ENCODE measurements around the gene FAM118A.

Gene FAM118A

GRCh38 chr22:45336971-45337431 lies 27.3 kb downstream of the FAM118A start:
- TF ChIP-seq CTCF (IDR thresholded peaks at IDR 0.05; ENCODE audit: control insufficient read depth, insufficient read depth, low read depth, low read length, missing control alignments): no peak
- no peak overlapping the region for H3K4me3 ChIP-seq (ENCODE audit: control insufficient read depth, low read depth, low read length)
- DNase-seq (ENCODE audit: low read depth): no peak

GRCh38 chr22:45337536-45337935 lies 27.8 kb downstream of the FAM118A start:
- no peak overlapping the region for H3K4me3 ChIP-seq (ENCODE audit: control insufficient read depth, low read depth, low read length)
- no peak for DNase-seq (ENCODE audit: low read depth)
- no peak for TF ChIP-seq CTCF (IDR thresholded peaks at IDR 0.05; ENCODE audit: control insufficient read depth, insufficient read depth, low read depth, low read length, missing control alignments)

- DNase-seq (ENCODE audit: low read depth): no peak
- H3K4me3 ChIP-seq (ENCODE audit: control insufficient read depth, low read depth, low read length): no peak overlapping the region
- no peak for TF ChIP-seq CTCF (IDR thresholded peaks at IDR 0.05; ENCODE audit: control insufficient read depth, insufficient read depth, low read depth, low read length, missing control alignments)
These were observed 29.1 kb downstream of the FAM118A start for GRCh38 chr22:45338795-45339194.

- DNase-seq (ENCODE audit: low read depth): no peak
- no peak for TF ChIP-seq CTCF (IDR thresholded peaks at IDR 0.05; ENCODE audit: control insufficient read depth, insufficient read depth, low read depth, low read length, missing control alignments)
- no peak overlapping the region for H3K4me3 ChIP-seq (ENCODE audit: control insufficient read depth, low read depth, low read length)
These were observed 30.6 kb downstream of the FAM118A start for GRCh38 chr22:45340323-45340722.

GRCh38 chr22:45341498-45341897 lies 31.8 kb downstream of the FAM118A start:
- no peak for DNase-seq (ENCODE audit: low read depth)
- H3K4me3 ChIP-seq (ENCODE audit: control insufficient read depth, low read depth, low read length): no peak overlapping the region
- TF ChIP-seq CTCF (IDR thresholded peaks at IDR 0.05; ENCODE audit: control insufficient read depth, insufficient read depth, low read depth, low read length, missing control alignments): no peak

- no peak for DNase-seq (ENCODE audit: low read depth)
- no peak overlapping the region for H3K4me3 ChIP-seq (ENCODE audit: control insufficient read depth, low read depth, low read length)
- TF ChIP-seq CTCF (IDR thresholded peaks at IDR 0.05; ENCODE audit: control insufficient read depth, insufficient read depth, low read depth, low read length, missing control alignments): no peak
These were observed 33.4 kb downstream of the FAM118A start for GRCh38 chr22:45343143-45343542.

- TF ChIP-seq CTCF (IDR thresholded peaks at IDR 0.05; ENCODE audit: control insufficient read depth, insufficient read depth, low read depth, low read length, missing control alignments): no peak
- no peak overlapping the region for H3K4me3 ChIP-seq (ENCODE audit: control insufficient read depth, low read depth, low read length)
- no peak for DNase-seq (ENCODE audit: low read depth)
These were observed 34.6 kb downstream of the FAM118A start for GRCh38 chr22:45344334-45344733.
